HG03095 (cell line): ENCODE results near the gene IFNA2.
"Not testable (repeated sequence)": the region's sequence is repeated elsewhere in the genome, so short reads cannot be mapped to it uniquely, and the experiment has no call there.

Experiments
- ATAC-seq: cut with Tn5 transposase; IDR thresholded peaks from one replicate; pipeline ENCODE4 v1.9.1; 2021; ENCODE audit warnings: moderate library complexity; ENCODE audit not compliant: unreplicated experiment

IFNA2 gene

DNA sequence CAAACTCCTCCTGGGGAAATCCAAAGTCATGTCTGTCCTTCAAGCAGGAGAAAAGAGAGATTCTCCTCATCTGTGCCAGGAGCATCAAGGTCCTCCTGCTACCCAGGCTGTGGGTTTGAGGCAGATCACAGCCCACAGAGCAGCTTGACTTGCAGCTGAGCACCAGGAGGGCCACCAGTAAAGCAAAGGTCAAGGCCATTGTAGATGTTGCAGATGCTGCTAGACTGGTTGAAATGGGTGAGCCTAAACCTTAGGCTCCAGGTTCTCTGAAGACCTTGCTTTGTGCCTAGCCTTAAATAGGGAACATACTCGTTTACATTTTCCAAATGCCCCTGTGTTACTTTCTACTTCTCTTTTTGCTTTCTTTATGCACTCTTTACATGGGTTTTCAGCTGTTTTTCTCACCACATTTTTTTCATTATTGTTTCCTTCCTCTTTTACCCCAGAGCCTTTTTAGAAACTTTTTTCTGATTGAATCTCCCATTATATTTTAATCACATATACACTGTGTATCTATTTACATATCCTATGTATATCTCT is at the start of gene IFNA2:
IFNA2 (minus strand) TSS at position 268 of the 540 bp plus-strand sequence; CDS start at position 199, 69 bp downstream.
- no peak for ATAC-seq

DNA sequence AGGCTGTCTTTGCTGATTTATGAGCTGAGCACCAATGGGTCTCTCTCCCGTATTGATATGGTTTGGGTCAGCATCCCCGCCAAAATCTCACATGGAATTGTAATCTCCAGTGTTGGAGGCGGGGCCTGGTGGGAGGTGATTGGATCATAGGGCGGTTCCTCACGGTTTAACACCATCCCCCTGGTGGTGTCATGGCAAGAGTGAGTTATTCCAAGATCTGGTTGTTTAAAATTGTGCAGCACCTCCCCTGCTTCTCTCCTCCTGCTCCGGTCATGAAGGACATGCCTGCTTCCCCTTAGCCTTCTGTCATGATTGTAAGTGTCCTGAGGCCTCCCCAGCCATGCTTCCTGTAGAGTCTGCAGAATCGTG is 49.8 kb upstream of the IFNA2 start:
- ATAC-seq: not testable (repeated sequence)

- ATAC-seq: no peak
Observed at GRCh38 chr9:21434202-21435014, 49.2 kb upstream of the IFNA2 start.

DNA sequence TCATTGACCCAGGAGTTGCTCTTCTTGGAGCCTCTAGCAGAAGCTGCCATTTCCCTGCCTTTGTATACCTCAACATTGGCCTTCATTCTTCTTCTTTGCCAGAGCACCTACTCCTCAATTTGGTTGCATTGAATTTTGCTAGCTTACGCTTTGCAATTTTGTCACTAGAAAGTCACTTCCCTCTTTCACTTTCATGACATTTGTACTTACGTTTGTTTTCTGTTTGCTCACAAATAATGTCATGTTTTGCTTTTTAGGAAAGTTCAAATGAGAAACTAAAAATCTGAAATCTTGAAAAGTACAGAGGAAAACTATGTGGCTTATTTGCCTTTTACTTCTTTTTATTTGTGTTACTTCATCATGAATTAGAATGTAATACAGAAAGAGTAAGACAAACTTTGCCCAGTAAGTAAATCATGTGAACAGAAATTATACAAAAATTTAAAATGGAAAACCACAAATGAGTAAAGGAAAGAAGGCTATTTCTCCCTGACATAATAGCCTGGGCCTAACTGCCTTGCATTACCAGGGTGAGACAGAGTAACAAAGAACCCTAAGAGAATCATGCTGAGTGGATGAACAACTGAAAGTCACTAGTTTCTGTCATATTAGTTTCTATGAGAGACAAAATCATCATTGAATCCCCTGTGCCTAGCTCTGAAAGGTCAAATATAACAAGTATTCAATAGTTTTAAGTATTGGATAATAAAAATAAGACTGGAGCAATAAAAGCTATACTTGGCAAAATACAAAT is 47.7 kb upstream of the IFNA2 start:
- ATAC-seq: peak; percentile 60

DNA sequence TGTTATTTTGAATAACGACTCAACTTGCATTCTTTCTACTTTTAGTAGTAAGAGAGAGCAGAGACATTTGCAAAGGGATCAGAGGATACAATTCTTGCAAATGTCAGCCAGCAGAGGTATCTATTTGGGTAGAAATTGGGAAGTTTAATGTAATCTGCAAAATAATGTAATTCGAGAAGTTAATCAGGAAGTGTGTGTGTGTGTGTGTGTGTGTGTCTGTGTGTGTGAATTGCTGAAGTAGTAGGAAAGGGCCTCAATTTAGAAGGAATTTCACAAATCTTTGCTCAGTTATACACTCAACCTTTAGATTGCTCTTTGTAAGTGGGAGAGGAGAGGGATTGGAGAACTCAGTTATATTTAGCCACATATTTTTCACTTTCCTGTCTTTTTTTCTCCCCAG is 44.0 kb upstream of the IFNA2 start:
- ATAC-seq: no peak

DNA sequence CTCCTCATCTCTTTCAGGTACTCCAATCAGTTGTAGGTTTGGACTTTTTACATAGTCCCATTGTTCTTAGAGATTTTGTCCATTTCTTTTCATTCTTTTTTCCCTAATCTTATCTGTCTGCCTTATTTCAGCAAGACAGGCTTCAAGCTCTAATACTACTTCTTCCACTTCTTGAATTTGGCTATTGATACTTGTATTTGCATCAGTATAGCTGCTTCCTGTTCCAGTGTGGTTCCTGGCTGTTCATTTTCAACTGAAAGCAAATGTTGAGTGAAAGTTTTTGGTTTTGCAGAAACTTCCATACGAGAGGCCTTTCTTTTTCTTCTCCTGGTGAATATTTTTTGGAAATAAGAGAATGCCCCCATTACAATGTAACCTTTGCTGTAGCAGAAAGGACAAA is 43.0 kb upstream of the IFNA2 start:
- ATAC-seq: no peak

- ATAC-seq: no peak
Observed at GRCh38 chr9:21415493-21416267, 30.5 kb upstream of the IFNA2 start.

GRCh38 chr9:21414220-21414940 is 29.2 kb upstream of the IFNA2 start:
- no peak for ATAC-seq

DNA sequence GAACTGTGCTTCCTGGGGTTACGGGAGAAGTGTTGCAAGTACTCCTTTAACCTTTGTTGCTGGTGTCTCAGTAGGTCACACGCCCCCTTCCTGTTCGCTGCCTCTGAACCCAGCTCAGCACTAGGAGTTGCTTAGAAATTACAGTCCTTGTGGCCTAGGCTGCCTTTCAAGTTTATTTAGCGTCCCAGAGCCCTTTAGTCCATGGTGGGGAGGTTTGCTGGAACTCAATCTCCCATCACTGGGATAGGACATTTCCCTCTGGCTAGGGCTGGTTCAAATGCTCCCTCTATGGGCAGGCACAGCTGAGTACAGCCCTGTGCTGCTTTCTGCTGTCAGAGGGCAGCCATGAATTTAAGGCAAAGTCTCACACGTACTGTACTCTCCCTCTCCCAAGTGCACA is 28.4 kb upstream of the IFNA2 start:
- ATAC-seq: no peak

DNA sequence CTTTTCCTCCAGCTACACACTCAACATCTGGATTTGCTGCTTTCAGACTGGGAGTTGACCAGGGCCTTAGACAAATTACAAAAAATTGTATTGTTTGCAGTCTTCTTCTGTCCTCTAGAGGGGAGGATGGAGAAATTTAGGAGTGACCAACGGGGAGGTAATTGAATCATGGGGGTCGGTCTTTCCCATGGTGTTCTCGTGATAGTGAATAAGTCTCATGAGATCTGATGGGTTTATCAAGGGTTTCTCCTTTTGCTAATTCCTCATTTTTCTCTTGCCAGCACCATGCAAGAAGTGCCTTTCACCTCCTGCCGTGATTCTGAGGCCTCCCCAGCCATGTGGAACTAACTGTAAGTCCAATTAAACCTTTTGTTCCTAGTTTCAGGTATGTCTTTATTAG is 28.0 kb upstream of the IFNA2 start:
- no peak for ATAC-seq

DNA sequence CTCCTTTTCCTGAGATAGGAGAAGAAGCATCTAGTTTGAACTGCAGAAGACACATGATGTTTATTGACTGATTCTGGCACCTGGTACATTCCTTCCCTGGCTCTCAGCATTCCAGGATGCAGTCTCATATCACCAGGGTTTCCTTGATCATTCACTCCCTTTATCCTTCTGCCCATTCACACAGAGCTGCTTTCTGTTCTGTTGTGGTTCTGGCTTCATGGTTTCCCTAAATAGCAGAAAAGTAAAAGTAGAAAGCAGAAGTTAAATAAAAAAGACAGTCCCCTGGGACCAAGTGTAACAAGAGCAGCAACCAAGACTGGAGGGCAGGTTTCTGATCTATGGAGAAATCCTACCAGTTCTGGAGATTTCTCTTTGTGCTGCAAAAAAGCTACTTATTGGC is 26.9 kb upstream of the IFNA2 start:
- ATAC-seq: no peak

DNA sequence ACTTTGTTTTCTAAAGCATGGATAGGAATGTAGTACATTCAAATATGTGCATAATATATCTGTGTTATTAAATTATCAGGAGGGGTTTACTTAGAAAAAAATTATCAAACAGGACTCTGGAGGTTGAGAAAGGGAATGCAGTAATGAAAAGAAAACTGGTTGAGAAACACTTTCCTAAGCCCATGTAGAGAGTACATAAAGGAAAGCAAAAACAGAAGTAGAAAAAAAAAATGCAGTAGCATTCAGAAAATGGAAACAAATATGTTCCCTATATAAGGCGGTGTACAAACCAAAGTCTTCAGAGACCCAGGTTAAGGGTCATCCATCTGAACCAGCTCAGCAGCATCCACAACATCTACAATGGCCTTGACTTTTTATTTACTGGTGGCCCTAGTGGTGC is 23.6 kb upstream of the IFNA2 start, which contains the start of gene IFNA8:
IFNA8 (plus strand) TSS at position 301 of the 400 bp plus-strand sequence; CDS start at position 361, 60 bp downstream.
- ATAC-seq: no peak

GRCh38 chr9:21404146-21404545 is 18.9 kb upstream of the IFNA2 start:
- ATAC-seq: no peak

- ATAC-seq: no peak
Observed at GRCh38 chr9:21402386-21403251, 17.4 kb upstream of the IFNA2 start.

DNA sequence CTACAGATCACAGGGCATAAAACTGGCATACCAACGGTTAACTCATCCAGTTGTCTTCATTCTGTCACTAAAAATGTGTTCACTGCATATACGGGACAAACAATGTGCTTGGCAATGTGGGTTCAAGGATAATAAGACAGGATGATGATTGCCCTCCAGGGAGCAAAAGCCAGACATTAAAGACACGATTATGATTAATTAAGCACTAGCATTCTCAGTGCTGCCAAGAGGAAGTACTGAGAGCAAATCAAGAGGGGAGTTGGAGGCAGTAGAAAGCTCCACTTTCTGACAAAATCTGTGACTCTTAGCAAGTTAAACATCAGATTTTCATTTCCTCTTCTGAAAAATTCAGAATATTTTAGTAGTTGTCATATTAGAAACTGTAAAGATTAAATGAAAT is 14.8 kb upstream of the IFNA2 start:
- ATAC-seq: no peak

DNA sequence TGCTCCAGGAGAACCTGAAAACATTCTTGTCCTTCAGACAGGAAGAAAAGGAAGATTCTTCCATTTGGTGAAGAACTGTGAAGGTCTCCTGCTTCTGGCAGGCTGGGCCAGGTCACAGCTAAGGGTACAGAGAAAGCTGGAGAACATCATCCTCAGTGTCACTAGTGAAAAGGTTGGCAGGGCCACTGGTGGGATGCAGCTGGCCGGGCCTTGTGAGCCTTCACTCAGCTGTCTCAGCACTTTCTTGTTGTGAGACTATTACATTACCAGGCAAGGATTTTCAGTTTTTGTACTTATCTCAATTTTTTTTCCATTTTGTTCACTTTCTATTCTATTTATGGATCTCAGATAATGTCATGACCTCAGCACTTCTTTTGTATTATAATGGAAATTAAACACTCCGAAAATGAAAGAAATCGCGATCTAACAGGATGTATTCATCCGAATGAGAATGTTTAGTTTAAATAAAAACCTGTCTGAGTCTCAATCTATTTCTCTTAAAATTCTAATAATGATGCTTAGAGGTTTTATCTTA is 13.8 kb upstream of the IFNA2 start:
- ATAC-seq: no peak

- ATAC-seq: peak; percentile 56
Observed at GRCh38 chr9:21395778-21396717, 10.8 kb upstream of the IFNA2 start.

DNA sequence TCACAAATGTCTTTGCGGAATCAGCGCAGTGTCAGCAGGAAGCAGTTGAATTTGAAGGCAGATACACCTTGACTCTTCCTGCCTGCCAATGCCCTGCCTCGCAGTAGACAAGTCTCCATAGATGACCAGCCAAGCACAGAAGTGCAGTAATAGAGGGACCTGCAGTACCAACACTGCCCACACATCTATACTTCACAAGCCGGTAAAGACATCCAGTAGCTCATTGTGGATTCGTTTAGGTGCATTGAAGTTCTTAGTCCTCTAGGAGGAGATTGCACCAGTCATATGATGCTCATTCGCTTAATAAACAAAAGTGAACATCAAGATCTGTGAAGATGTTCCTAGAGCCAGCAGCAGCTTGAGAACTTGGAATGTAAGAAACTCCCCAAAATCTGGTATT is 7.1 kb upstream of the IFNA2 start:
- ATAC-seq: peak; percentile 74
